NCI-H1092 (cell line): ENCODE data around the gene FLAD1.

Experiments
- DNase-seq: peaks from one replicate; lab custom pipeline; 2025; lab: John Stamatoyannopoulos, UW

Gene FLAD1

DNA sequence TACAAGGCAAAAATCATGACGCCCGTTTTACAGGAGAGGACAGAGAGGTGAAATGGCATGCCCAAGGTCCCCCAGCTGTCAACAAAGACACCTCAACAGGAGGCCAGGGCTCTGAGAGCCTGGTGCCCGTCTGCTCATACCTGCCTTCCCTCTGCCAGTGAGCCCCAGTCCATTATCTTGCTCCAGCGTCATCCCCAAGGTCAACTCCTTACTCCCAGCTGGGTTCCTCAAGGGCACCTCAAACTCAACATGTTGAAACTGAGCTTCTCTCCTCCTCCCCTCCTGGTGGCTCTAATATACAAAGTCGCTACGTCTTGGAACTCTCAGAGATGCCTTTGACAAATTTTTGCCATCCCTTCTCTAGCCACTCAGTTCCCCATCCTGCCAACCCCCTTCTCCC is 30.5 kb upstream of the FLAD1 start:
- no peak for DNase-seq

GRCh38 chr1:154953611-154954038 is 29.5 kb upstream of the FLAD1 start:
- no peak for DNase-seq

DNA sequence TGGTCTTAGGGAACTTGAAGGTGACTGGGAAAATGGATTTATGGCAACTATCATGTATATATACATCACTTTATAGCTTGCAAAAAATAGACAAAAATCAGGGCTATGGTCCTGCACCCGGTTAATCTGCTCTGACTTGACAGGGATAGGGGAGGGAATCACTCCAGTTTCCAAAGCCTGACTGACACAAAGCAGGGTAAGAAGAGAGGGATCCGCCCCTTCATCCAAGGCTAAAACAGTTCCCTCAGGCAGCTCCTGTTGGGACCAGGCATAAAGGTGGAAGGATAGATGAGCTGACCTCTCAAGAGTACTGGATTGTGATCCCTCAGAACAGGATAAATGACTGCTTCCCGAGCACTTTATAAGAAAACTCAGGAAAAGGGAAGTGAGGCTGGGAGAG is 28.6 kb upstream of the FLAD1 start:
- no peak for DNase-seq

DNA sequence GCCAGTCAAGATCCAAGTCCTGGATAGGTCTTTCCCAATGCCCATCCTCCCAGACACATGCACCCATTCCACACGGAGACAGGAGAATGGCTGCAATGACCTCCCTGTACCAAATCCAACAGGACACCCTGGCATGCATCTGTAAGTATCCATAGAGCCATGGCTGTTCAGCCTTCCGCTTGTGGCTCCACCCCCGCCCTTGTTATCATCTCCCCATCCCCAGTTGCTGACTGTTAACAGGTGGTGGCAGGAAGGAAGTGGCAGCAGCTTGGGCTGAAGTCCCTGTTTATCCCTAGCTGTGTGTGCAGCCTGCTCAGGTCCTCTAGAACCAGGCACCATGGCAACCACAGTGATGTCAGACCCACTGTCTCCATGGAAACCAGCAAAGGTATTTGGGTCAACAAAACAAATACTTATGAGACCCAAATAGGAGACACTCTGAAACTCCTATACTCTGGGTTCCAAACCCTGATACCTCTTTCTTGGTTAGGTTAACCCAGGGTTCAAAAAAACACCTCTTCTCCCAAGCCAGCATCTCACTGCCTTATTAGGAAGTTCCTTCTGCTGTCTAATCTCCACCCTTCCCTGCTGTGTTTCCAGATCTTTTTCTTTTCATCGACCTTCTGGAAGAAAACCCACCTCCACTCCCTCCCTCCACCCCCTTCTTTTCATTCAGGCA is 28.0 kb upstream of the FLAD1 start:
- peak; percentile 23 for DNase-seq

- DNase-seq = peak; percentile 61
Measured at GRCh38 chr1:154955718-154956543, 27.2 kb upstream of the FLAD1 start, which contains the start of gene PBXIP1. Gene PBXIP1 (minus strand): TSS chr1:154956099. CDS start chr1:154953721, 2,378 bp downstream.

GRCh38 chr1:154956544-154956941 is 26.6 kb upstream of the FLAD1 start:
- no peak for DNase-seq

- DNase-seq = no peak
Measured at GRCh38 chr1:154957091-154957657, 26.0 kb upstream of the FLAD1 start.

- no peak for DNase-seq
Measured at GRCh38 chr1:154958036-154958435, 25.1 kb upstream of the FLAD1 start.

- no peak for DNase-seq
Measured at GRCh38 chr1:154958681-154959425, 24.3 kb upstream of the FLAD1 start.

DNA sequence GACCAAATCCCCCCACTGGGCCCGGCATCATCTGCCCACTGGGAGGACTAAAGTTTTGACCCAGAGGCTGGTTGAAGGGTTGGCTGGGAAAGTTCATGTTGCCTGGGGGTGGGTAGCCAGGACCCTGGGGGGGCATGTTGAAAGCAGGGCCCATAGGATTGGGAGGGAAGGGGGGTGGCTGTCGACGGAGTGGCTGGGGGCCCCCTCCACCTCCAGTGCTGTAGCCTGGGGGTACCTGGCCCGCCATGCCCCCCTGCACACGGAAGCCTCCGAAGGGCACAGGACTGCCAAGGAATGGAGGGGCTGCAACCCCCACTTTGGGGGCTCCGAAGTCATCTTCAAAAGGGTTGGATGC is 23.7 kb upstream of the FLAD1 start:
- no peak for DNase-seq

DNA sequence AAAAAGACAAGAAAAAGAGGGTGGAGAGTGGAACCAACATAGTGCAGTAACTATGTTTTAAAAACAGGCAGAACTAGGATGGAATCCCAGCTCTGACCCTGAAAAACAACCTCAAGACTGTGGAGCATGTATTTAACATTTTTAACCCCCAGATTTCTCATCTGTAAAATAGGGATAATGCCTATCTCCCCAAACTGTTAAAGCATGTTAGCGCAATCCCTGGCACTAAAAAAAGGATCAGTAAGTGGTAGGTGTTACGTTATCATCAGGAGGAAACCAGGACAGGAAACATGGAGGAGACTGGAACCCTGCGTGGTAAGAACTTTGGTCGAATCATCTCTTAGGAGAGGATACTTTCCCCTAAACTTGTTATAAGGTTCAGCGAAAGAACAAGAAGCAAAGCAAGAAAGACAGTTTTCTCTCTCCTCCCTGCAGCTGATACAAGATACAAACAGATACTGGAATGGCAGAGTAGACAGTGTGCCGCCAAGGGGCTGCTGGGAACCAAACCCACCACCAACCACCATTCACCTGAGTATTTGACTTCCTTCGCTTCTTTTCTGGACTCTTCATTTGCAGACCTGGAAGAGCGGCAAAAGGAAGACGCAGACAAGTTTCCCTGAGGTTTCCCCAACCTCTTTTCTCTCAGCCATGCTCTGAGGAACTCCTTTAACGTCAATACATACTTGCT is 22.6 kb upstream of the FLAD1 start:
- no peak for DNase-seq

DNA sequence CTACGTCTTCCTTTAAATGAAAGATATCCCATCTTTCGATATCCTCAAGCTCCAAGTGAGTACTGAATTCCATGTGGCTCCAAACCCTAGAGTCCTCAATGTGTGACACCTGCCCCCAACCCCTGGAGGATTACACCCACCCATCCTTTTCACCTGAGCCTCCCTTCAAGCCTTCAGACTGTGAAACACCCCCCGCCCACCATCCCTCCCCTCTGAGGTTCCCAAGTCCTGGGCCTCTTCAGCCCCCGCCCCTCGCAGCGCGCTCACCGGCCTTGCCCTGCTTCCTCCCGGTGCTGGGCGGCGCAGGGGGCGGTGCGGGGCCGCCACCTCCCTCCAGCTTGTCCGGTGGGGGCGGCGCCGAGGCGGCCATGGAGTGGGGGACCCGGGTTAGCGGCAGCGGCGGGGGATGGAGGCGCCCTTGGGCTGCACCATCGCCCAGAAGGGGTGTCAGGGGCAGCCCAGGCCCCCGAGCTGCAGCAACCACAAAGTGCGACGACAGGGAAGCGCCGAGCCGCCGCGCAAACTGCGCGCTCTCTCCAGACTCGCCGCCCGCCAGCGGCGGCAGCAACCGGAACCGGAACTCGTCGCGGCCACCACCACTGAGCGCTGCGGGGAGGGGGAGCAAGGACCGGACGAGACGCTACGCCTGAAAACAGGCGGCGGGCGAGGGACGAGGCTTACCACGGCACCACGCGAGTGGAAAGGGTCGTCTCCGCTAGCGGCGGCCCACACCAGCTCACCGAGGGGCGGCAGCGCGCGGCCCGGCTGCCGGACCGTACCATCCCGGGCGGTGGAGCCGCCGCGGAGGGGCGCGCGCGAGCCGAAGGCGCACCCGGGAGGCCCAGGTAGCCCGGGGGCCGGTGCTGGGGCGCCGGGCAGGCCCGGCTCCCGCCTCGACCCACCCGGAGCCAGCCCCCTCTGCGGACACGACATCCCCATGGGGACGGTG is 21.7 kb upstream of the FLAD1 start, which contains the start of gene PYGO2:
TSS of gene PYGO2 (minus strand) at position 576 of the 949 bp plus-strand sequence. CDS start at position 370, 206 bp downstream.
- peak; percentile 53 for DNase-seq

- no peak for DNase-seq
Measured at GRCh38 chr1:154962156-154962749, 20.9 kb upstream of the FLAD1 start.

DNA sequence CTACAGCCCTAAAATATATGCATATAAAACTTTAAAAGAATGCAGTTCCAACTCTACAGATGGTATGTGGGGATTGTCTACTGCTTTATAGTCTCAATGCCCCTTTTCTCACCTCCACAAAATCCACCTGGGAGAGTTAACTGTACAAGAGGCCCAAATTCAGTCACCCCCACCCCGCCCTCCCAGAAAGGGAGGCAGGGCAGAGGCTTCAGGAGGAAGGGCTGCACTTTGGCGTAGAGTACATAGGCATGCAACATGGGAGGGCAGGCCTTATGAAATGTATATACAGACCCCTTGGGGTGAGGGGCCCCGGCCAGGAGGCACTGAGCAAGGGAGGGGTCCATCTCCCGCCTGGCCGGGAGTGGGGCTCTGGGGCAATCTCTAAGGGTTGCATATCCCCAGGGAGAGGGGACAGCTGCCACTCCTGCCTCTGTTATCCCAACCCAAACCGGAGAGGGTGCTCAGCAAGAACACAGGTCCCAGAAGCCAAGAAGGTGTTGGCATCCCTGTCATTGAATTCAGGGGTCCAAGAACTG is 20.3 kb upstream of the FLAD1 start:
- no peak for DNase-seq

- no peak for DNase-seq
Measured at GRCh38 chr1:154963643-154964042, 19.5 kb upstream of the FLAD1 start.

DNA sequence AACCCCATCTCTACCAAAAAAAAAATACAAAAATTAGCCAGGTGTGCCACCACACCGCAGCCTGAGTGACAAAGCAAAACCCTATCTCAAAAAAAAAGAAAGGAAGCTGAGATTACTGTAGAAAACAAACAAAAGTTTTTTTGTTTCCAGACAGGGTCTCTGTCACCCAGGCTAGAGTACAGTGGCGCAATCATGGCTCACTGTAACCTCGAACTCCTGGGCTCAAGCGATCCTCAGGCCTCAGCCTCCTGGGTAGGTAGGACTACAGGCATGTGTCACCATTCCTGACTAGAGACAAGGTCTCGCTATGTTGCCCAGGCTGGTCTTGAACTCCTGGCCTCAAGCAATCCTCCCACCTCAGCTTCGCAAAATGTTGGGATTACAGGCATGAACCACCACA is 18.8 kb upstream of the FLAD1 start:
- no peak for DNase-seq

DNA sequence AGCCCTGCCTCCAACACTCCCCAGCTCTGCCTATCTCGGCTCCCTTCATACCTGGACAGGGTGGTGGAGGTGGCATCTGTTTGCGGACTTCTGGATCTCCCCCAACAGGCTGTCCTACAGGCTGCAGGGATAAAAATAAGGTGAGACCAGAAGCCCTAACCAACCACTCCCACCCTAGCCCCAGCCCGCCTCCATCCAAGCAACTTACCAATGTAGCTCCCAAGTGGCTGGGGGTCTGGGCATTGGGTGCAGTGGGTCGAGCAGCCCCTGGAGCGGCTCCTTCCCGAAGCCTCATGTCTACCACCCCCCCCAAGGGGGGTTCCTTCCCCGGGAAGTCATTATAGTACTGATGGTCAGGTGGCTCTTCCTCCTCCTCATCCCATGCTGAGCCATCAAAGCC is 17.0 kb upstream of the FLAD1 start:
- no peak for DNase-seq

DNA sequence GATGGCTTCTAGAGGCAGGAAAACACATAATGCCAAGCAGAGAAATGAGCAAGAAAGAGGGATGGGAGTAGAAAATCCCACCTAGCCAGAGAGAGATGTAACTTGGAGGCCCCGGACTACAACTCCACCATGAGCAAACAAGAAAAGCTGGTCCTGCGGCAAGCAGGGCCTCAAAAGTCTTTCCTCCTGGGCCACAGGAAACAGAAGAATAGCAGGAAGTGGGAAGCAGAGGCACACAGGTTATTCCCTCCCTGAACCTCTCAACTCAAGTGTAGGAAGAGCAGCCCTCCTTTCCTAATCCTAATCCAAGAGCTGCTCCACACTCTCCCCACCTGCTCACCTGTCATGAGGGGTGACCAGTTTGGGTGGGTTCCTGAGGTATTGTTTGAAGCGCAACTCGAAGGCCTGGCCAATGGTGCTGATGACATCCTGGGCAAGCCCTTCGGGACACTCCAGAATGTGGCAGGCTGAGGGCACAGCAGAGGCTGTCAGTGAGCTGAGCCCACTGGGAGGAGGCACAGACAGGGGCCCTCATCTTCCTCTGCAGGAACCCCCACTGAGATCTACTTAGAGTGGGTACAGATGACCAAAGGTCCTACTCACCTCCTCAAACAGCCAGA is 15.7 kb upstream of the FLAD1 start:
- DNase-seq = no peak

- no peak for DNase-seq
Measured at GRCh38 chr1:154968731-154969130, 14.4 kb upstream of the FLAD1 start.
